NCI-H748 treated with DMSO at 0.1 percent for 48 hours (cell line): ENCODE measurements around the gene TNRC18.

Experiments used
- DNase-seq: peaks from one replicate; lab custom pipeline; 2025; lab: John Stamatoyannopoulos, UW

Gene TNRC18

DNA sequence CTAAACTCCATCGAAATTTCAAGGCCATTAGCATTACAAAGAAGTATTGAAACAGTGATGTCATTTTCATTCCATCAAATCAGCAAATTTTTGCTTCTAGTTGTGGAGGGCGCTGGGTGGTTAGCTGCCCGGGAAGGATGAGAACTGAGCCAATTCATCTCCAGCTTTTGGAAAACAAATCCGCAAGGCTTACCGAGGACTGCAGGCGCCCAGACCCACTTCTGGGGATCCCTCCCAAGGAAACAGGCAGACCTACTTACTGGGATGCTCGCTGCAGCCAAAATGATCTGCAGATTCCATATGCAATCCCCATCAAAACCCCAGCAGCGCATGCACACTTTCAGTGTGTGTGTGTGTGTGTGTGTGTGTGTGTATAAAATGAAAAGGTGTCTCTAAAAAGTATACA lies 19.2 kb downstream of the TNRC18 start:
- DNase-seq: no peak

DNA sequence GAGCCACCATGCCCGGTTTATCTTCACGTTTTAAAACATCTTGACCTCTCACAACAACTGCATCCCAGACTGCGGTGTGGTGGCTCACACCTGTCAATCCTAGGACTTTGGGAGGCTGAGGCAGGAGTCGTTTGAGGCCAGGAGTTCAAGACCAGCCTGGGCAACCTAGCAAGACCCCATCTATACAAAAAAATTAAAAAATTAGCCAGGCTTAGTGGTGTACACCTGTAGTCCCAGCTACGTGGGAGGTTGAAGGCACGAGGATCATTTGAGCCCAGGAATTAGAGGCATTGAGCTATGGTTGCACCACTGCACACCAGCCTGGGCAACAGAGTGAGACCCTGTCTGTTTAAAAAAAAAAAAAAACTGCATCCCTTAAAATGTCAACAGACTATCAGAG lies 20.2 kb downstream of the TNRC18 start:
- no peak for DNase-seq

DNA sequence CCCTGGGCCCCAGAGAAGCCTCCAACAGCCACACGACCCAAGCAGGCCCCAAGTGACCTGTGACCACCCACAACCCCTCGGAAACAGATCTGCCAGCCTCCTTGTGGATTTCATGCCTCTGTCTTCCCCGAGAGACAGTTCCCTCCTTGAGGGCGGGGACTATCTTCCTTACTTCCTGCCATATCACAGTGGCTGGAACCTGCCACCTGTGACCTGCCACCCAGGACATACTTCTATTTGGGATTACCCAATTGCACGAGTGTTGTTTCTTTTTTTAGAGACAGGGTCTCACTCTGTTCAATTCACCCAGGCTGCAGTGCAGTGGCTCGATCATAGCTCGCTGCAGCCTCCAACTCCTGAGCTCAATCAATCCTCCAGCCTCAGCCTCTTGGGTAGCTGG lies 25.9 kb downstream of the TNRC18 start:
- DNase-seq: no peak

DNA sequence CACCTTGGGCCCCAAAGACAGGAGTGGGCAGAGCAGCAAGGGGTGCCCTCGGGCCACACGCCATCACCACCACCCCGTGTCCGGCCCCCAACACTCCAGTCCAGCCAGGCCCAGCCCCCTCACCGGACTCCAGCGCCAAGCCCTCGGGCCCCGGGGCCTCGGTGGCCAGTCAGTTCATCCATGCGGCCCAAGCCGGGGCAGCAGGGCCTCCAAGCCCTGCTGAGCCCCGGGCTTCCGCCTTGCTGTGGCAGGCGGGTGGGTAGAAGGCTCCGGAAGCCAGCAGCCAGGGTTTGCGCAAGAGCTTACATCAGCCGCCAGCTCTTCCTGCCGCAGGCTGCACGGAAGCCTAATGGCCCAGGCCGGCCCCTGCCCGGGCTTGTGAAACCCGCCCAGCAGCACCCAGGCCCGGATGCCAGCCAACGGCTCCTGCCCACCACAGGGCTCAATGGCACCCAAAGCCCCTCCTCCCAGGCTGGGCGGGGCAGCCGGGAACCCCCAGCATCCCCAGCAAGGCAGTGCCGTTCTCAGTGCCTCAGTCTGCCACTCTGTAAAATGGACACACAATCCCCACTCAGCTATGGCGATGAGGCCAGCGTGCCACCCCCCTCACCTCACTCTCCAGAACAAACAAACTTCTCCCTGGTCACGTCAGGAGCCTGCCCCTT lies 26.5 kb downstream of the TNRC18 start:
- no peak for DNase-seq

DNA sequence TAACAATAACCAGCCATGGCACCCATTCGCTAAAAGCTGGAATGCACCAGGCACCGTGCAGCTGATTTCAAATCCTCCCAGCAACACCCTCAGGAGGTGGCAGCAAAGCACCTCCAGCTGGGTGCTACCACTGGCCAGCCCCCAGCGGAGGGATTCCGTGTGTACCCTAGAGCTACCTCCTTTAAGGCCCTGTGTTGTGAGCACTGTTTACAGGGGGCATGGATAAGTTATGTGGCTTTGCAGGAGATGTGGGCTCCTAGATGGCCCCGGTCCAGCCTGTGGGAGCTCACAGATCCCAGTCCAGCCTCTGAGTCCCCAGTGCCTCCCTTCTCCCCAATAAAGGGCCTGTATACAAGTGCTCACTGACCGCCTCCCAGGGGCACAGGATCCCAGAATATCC lies 27.1 kb downstream of the TNRC18 start:
- no peak for DNase-seq

DNA sequence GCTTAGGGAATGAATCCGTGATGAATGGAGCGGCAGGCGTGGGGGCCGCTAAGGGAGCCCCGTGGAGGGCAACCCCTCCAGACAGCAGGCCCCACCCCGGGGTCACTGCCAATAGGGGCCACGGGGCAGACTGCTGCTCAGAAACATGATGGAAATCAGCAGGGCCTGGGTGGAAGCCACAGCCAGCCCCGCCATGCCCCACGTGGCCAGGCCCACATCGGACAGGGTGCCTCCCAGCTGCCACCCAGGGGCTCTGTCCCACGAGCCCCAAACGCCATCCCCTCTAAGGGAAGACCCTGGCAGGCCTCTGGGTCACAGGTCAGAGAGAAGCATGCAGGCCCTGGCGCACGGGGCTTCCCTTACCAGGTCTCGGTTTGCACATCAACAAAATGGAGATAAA lies 28.4 kb downstream of the TNRC18 start:
- DNase-seq: no peak

DNA sequence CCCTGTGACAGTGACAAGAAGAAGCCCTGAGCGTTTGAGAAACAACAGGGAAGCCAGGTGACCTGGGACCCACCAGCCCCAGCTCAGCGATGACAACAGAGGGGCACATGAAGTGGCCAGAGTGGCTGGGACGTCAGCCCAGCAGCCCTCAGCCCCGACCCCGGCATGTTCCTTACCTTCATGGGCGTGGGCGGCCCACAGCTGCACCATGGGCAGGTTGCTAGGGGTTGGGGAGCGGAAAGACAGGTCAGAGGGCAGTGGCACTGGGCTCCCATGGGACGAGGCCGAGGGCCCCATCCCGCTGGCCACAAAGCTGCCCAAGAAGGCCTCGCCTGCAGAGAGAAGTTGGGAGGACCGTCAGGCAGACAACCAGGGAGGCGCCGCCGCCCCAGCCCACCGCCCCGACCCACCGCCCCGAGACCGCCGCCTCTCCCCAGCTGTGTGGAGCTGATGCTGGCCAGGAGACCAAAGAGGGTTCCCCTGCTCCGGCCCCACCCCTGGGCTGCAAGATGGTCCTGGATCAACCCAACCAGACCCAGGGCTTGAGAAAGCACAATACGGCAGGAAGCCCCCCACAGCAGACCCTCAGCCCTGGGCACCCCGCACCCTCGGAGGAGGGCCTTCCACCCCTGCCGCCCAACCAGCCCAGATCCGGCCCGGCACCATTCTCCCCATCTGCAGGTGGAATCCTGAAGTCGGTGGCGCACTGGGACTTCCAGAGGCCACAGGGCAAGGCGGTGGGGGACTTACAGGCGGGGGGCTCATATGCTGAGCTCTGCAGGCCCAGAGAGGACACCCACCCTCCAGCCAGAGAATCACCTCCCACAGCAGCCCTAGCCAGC lies 29.1 kb downstream of the TNRC18 start:
- no peak for DNase-seq

DNA sequence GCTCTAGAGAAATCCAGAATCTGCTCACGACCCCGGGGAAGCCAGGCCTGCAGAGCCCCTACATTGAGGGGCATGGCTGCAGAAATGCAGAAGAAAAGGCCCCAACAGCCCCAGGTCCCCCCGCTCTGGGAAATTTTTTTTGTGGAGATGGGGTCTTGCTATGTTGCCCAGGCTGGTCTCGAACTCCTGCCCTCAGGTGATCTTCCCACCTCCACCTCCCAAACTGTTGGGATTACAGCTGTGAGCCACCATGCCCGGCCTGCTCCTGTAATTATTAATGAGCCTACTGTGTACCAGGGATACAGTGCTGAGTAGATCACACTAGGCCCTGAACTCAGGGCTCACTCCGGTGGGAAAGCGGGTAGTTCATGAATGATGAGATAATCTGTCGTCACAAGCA lies 29.9 kb downstream of the TNRC18 start:
- no peak for DNase-seq

DNA sequence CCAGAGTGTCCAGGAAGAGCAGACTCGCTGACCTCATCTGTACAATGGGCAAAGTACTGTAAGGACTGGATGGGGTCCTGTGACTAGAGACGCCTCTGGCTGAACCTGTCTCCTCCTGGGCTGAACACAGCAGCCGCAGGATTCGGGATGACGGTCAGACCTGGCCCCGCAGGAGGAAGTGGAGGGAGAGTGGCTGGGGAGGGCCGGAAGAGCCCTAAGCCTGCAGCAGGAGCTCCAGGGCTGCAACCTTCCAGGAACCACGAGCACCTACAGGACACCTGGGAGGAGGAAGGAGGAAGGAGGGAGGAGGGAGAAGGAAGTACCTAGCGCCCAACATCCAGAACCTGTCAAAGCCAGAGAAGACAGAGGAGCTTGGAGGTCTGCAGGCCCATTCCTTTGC lies 30.3 kb downstream of the TNRC18 start:
- DNase-seq: no peak

DNA sequence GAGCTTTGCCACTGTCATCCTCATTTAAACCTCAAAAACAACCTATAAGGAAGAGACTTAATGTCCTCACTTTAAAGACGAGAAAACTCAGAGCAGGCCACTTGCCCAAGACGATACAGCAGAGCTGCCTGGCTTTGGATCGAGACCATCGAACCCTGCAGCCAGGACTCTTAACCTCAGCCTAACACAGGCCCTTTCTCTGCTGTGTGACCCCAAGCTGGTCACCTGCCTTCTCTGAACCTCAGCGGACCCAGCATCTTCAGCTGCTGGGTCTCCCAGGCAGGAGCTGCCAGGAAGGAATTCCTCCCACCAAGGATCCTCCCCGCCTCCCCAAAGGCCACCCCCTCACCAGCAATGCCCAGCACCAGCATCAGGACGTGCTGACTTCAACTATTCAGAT lies 32.7 kb downstream of the TNRC18 start:
- no peak for DNase-seq

DNA sequence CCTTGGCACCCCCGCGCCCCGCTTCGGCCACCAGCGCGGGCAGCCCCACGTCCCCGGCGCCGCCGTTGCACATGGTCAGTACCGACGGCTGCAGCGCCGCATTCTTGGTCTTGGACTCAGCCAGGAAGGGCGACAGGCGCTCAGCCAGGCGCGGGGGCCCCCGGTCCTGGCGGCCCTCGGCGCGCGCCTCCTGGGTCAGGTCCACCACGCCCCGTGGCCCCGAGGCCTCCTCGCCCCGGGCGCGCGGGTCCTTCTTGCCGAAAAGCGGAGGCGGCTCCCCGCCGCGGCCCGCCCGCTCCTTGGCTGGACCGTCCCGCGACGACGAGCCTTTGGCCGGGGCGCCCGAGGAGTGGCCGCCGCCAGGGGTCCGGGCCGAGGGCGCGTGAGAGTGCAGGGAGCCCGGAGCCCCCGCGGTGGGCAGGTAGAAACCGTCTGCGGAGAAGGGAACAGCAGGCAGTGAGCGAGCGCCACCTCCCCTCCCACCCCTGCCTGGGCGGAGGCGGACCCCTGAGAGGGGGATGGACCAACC lies 34.7 kb downstream of the TNRC18 start:
- no peak for DNase-seq

DNA sequence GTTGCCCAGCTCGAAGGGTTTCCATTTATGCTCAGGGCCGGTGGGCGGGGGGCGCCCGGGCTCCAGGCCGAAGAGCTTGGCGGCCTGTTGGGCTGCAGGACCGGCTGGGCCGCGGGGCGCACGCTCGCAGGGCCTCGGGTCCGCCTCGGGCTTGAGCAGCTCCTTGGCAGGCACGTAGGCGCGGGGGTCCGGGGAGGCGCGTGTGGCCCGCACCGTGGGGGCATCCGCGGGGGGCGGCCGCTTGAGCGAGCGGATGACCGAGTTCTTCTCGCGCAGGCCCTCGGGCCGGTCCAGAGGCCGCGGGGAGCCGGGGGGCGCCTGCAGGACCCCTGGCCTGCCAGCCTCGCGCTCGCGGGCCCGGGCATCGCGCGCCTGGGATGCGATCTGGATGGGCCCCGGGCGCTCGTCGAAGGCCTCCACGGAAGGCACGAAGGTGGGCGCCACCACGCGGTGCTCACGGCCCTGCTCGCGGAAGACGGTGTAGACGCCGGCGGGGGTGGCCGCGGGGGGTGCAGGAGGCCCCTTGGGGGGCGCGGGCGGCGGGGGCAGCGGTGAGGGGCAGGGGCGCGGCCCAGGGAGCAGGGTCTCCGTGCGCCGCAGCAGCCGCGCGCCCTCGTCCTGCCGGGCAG lies 35.2 kb downstream of the TNRC18 start:
- DNase-seq: no peak

DNA sequence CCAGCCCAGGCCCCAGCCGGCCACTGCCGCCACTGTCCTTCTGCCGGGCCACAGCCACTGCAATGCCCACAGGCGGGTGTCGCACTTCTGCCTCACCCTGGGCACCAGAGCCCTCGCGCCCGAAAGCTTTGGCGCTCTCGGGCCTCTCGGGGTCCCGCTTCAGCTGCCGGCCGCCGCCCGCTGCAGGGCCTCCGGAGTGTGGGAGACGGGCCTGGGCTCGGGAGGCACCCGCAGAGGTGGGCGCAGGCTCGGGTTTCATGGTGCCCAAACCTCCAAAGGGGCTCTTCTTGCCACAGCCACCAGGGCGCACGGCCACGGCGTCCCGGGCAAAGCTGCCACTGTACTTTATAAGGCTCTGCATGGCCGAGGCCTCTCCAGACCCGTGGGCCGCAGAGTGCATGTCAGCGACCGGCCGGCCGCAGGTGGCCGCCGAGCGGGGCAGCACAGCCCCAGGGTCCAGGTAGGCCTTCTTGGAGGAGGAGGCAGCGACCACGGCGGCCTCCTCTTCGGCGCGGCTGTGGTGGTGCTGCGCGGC lies 35.9 kb downstream of the TNRC18 start:
- DNase-seq: no peak

DNA sequence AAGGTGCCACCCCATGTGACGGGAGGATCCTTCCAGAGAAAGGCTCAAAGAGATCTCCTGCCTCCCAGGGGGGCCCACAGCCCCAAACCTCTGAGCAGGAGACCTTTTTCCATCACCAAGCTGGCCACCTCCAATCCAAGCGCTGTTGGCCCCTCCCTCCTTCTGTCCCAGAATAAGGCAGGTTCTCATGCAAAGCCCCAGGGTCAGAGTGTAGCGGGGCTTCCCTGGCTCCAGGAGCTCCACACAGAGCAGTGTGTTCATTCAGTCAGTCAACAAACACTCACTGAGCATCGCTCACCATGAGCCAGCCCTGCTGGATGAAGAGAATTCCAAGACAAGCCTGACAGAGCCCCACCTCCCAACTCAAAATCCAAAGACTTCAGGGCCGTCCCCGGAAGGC lies 39.0 kb downstream of the TNRC18 start:
- no peak for DNase-seq

DNA sequence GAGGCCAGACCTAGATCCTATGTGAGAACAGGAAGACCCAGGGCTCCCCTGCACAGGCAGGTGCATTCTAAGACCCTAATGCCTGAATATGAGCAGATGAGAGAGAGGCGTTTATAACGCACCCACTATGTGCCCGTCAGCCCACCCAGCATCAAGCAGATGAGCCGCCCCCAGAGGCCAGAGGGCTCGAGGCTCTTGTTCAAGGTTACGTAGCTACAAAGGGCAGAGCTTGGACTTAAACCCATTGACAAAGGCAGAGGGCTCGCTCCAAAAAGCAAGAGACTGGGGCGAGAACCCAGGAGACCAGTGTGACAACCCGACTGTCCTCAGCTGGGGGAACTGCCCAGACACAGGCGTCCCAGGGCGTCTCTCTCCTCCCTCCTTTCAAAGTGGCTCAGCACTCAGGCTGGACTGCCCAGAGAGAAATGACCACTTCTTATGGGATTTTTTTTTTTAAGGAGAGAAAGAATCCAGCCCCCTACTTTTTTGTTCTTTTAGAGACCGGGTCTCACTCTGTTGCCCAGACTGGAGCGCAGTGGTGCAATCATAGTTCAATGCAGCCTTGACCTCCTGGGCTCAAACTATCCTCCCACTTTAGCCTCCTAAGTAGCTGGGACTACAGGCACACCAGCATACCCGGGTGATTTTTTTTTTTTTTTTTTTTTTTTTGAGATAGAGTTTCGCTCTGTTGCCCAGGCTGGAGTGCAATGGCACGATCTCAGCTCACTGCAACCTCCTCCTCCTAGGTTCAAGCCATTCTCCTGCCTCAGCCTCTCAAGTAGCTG lies 40.1 kb downstream of the TNRC18 start:
- no peak for DNase-seq

DNA sequence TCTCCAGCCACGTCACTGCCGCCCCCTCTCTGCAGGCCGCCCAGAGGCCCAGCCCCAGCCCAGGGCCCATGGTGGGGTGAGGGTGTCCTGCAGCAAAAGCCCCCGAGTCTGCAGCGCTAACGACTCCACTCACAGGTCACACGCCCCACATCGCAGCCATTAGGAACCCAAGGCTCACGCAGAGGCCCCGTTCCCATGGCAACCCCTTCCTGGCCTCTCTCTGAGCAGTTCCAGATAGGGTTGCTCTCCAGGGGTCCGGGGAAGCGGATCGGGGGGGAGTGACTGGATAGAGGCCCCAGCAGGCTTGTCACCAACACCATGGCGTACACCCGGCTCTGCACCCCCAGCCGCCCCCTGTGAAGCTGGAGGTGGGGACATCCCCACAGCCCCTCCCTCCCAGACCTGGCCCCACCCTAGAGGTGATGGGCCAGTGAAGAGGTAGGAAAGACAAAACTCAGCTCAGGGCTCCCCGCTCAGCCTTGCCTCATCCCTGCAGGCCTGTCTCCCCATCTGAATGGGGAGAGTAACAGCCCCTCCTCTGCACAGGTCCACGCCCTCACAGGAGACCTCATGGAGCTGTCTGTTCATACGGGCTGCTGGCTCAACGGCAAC lies 41.2 kb downstream of the TNRC18 start:
- DNase-seq: no peak

DNA sequence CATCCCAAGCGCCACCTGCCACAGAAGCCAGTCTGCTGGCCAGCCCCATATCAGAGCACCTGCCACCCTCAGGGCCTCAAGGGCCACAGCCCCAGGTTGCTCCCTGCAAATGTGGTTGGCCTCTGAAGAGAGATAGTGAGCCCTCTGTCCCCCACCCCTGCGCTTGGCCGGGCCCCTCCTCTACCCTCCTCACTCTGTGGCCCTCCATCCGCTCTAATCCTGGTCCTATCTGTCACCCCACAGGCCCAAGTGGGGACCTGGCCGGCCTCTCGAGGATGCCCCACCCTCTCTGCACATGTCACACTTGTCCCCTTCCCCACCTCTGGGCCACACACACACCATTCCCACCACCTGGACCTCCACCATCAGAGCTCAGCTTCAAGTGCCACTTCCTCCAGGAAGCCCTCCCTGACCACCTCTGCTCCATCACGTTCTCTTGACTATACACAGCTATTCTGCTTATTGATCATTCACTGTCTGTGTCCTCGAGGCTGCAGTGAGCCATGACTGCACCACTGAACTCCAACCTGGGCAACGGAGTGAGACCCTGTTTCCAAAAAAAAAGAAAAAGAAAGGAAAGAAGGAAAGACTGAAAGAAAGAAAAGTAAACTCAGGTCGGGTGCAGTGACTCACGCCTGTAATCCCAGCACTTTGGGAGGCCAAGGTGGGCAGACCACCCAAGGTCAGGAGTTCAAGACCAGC lies 42.4 kb downstream of the TNRC18 start:
- DNase-seq: no peak

DNA sequence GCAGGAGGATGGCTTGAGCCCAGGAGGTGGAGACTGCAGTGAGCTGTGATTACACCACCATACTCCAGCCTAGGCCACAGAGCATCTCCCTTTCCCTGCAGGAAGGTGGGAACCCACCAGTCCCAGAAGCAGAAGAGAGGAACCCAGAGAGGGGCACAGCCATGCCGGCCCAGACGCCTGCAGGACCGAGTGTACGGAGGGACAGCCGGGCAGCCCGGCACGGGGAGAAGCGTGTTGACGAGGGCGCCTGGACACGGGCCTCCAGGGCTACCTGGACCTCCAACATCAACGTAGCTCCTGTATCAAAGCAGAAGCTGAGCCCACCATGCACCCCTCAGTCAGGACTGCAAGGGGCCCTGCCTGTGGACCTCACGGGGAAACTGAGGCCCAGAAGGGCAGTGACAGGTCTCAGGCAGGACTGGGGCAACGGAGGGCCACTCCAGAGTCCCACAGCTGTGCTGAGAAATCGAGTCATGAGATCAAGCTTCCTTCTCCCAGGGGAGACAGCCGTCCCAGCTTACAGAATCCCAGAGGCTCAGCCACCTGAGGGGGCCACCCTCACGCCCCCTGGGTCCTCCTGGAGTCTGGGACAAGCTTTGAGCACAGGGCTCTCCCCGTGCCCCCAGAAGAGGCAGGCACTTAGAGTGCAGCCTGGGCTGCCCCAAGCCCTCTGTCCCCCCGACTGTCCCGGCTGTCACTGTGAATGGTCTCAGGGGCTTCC lies 43.1 kb downstream of the TNRC18 start:
- DNase-seq: no peak

DNA sequence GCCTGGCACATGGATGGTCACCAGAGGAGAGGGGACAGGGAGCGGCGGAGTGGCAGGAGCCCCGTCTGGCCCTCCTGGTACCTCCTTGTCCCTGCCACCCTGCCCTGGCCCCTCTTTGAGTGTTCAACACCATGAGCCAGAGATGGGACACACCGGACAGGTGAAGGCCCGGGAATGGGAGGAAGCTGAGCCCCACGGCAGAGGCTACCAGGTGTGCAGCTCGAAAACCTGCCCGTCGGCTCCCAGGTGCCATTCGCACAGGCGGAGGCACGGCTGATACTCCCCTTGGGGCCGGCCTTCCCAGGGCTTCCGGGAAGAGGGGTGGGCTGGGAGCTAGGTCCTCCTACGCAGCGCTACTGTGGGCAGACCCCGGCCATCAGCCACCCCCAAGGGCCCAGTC lies 44.1 kb downstream of the TNRC18 start:
- DNase-seq: no peak

DNA sequence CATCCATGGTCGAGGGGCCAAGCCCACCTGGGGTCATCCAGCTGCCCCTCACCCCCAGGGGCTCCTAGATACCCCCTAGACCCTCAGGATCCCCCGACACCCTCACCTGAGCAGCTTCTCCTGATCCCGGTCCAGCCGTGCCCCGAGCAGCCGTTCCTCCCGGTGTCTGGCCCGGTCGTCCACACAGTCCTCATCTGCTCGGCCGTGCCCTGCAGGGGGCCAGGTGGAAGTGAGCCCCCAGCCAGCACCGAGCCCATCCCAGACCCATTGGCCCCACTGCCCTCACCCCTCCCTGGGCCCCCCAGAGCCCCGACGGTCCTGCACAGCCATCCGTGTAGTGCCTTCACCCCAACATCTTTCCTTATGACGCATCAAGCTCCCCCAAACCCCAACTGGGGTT lies 45.8 kb downstream of the TNRC18 start:
- DNase-seq: no peak
